HG03108 (cell line): ENCODE data around the gene OLFML2B.

ENCODE experiments used
- ATAC-seq: cut with Tn5 transposase; IDR thresholded peaks from one replicate; pipeline ENCODE4 v1.9.1; 2021; ENCODE audit warnings: moderate library complexity; ENCODE audit not compliant: unreplicated experiment

Gene OLFML2B

DNA sequence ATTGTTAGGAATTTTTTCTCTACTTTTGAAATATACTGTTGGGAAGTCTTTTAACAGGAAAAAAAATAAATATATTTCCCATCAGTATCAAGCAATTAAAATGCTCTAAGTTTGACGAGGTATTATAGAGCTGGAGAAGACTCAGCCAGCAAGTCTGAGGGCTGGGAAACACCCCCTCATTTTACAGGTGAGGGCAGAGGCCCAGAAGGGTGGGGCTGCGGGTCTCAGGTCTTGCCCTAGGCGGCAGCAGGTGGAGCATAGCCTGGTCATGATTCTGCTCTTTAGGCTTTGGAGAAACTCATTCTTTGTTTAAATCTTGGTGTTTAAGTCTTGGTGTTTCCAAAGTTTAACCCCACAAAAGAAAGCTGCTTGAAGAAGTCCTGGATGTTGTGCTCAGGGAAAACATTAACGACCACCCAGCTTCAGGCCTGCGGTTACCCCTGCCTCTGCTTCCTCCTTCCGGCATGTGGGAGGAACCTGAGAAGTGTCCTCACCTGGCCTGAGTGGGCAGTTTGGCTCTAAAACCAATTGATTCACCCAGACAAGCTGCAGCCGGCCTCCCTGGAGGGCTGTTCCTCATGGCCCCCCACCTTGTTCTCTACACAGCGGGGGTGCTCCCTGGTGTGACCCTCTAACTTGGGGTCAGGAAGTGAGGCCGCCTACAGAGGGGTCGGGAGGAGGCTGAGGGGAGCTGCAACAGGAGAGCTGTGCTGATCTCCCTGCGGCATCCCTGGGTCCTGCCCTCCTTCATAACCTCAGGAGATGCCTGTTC, 41.7 kb downstream of the OLFML2B start:
- ATAC-seq, result no peak

DNA sequence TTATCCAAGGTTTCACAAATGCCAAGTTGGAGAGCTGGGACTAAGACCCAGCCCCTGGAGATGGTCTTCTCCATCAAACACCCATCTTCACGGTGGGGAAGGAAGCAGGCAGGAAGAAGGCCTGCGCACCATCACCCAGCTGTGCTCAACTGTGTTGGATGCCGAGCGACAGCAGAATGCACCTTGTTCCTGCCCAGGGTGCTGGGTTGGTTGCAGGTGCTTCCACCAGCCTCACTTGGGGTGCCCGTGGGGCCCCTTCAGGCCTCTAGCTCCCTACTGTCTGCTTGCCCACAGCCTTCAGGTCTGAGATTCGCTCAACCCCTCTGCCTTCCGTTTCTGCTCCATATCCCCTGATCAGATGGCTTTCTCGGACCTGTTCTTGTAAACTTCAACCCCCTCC, 42.5 kb downstream of the OLFML2B start:
- no peak for ATAC-seq

DNA sequence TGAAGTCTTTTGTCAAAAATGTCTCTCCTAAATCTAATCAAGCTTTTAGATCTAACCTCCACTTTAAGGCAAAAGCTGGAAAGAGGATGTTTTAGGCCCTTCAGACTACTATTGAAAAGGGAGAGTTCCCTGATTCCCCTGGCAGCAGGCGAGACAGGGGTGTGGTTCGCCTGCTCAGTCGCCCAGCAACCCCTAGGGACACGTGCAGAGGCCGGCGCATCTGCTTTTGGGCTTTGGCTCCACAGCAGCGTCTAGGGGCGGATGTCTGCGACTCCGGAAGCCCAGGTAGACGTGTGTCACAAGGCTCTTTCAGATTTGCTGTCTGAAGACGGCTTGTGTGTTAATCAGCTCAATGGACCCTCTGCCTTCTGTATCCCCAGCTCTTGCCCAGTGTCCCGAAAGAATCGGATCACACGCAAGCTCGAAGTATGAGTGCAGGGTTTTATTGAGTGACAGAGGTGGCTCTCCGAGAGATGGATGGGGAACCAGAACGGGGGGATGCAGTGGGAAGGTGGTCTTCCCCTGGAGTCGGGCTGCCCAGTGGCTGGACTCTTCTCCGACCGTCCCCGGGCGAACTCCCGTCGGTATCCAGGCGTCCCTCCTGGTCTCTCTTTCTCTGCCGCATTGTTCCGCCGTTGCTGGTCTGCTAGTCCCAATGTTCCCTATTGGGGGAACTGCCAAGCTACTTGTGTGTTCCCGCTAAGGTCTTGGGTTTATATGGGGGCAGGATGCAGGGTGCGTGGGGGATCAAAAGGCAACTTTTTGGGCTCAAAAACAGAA, 45.5 kb downstream of the OLFML2B start:
- no peak for ATAC-seq

DNA sequence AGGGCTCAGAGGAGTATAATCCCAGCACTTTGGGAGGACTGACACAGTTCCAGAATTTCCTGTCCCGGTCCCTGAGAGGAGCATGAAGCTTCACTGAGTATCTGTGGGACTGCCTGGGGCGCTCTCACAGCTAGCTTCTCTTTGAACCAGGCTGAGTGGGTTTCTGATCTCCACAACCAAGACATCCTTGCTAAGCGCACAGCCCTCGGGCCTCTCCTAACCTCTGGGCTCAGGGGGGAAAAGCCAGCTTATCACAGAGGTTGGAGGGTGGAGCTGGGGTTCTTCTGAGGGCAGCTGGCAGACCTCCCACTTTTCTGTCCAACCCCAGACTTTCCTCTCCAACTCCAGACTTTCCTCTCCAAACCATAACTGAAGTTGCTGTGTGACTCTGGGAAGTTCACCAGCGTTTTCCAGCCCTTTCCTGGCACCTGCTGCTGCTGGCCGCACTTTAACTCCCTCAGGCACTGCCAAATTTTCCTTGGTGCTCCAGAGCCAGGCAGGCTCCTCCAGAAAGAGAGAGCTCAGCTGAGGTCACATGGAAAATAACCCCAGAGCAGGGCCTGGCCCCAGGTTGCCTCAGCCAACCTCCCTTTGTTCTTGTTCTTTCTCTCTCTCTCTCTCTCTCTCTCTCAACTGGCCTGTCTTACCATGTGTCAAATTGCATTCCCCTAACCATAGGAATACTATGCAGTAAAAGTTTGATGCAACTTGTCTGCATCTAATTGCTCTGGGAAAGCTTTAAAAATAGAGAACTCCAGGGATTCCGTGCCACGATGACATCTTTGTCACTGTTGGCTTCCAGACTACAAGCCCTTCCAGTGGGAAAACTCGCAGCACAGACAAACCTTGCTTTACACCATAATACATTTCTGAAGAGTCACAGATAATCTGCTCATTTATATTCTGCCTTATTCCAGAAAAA, 49.5 kb downstream of the OLFML2B start:
- no peak for ATAC-seq

DNA sequence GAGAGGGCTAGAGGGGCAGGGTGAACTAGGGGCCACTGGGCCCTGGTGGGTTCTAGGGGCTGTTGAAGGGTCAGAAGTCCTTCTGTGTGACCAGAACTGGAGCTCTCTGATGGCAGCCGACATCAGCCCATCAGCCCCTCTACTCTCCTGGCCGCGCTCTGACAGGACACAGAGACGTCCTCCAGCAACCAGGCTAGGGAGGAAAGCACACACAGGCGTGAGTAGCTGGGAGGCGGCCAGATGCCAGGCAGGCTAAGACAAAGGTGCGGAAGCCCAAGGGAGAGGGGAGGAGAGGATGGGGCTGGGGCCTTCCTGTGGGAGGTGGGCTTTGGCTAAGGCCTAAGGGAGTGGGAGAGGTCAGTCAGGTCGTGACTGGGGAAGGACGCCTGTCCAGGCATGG, 50.8 kb downstream of the OLFML2B start:
- no peak for ATAC-seq

DNA sequence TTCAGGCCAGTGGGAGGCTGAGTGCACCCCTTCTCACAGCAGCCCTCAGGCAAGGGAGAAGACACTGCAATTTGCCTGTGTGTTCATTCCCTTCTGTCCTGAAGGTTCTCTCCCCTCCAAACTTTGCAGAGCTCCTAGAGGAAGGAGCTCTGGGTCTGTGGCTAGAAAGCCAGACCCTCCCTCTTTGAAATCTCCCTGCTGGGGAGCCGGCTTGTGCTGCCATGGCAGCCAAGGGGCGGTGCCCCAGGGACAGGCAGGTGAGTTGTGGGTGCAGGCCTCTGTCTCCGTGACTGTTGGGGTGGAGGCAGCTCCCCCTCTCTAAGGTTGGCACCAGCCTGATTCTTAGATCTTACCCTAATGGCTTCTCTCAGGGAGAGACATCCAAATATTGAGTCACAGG, 53.0 kb downstream of the OLFML2B start:
- ATAC-seq, result no peak

DNA sequence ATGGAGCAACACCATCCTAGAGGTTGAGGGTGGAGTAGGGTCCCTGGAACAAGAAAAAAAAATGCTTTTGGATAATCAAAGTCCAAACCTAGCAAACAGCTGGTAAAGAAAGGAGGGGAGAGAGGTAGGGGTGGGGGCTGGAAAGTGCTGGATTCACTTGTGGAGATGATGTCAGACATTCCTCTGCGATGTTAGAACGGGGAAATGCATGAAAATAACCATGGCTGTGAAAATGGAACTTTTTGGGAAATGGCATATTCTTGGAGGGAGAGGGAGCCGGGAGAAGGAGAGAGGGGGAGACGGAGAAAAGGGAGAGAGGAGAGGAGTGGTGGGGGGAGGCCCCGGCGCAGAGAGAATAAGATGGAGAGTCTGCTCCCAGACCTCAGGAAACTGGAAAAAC, 53.6 kb downstream of the OLFML2B start:
- no peak for ATAC-seq

DNA sequence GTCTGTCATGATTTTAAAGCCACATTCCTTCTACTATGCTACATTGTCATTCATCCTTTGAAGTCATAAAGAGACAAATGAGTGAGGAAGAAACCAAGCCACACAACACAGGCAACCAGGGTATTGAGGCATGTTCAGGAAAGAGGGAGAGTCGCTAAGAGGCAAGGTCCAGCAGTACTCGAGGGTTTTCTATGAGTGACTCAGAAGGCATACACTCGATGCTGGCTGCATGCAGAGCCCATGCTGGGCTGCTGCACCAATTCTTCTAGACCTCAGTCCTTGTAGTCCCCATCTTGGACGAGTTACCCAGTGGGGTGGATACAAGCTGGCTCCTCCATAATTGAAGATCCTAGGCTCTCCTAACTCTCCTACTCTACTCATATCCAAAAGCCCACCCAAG, 57.6 kb downstream of the OLFML2B start:
- ATAC-seq, result no peak

DNA sequence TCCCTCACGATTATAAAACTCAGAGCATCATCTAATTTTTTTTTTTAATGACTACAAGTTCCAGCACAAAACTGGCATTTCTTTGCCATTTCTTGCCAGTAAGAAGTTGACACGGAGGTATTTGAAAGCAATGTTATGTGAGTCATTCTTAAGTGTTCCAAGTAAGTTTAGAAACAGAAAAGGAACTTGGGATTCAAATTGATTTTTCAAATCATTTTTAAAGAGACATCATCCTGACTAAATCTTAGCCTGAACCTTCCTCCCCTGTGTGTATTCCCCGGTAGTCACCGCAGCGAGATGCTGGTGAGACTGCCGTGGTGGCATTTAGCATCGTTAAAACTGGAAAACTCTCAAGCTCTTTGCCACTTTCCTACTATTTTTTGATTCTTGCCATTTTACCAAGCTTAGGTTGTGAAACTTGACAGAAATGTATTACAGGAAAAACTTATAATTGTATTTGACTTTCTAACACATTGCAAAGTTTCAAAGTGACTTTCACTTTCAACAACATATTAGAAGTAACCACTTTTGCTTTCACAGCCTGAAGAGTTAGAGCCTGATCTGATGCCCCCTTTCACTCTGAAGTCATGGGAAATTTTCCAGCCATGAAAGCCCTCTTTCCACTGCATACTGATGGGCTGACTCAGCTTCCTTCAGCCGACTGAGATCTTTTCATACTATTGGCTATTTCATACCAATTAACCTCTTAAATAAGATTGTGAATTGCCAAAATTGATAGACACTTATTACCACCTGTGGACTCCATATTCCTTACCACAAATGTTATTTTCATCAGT, 61.4 kb downstream of the OLFML2B start:
- peak; percentile 89 for ATAC-seq

DNA sequence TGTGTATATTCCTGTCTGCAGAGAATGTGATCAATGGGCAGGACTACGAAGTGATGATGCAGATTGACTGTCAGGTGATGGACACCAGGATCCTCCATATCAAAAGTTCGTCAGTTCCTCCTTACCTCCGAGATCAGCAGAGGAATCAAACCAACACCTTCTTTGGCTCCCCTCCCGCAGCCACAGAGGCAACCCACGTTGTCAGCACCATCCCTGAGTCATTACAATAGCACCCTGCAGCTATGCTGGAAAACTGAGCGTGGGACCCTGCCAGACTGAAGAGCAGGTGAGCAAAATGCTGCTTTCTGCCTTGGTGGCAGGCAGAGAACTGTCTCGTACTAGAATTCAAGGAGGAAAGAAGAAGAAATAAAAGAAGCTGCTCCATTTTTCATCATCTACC, 65.2 kb downstream of the OLFML2B start:
- ATAC-seq, result no peak

DNA sequence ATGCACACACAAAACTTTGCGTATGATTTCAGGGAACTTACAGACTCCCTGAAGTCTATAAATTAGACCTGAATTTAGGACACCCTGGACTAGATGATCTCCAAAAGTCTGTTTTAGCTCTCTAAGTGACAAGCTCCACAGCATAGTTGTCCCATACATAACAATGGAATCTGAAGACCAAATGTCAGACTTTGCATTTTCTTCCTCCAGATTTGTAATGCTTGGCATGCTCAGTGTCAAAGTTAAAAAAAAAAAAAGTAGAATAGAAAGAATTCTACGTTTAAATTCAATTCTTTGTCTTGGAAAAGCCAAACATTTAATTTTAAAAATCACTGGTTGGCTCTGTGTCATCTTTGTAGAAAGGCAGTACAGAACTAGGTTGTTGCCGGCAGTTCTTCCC, 66.7 kb downstream of the OLFML2B start:
- ATAC-seq, result no peak

DNA sequence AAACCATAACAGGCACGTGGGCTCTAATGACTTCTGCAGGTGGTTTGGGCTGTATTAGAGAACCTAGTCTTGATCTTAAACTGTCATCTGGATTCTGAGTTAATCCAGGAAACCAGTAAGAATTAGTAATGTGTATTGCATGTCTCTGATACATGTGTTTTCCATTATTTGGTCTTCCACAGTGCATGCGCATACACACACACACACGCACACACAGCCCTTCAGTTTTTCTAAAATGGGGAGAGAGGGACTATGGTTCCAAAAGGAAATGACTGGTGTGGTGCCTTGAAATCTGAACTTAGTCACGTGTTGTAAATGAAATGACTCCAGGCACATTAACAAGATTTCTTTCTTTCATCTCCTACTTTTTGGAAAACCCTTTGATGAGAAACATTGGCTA, 67.6 kb downstream of the OLFML2B start:
- ATAC-seq, result no peak

DNA sequence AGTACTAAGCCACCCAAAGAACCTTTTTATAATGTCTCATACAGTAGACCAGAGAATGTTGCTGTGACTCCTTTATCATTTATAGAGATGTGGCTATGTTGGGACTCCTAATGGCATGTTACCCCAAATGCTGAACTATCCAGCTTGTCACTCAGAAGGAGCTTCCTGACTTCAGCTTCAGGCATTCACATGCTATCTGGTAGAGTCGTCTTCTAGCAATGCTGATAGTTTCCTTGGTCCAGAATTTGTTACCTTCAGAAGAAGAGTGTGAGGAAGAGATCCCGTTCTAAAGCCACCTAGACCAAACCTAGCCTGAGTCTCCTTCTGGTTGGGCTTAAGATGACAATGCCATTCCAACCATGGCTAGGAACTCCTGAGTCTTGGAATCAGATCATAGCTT, 68.1 kb downstream of the OLFML2B start:
- ATAC-seq, result no peak

DNA sequence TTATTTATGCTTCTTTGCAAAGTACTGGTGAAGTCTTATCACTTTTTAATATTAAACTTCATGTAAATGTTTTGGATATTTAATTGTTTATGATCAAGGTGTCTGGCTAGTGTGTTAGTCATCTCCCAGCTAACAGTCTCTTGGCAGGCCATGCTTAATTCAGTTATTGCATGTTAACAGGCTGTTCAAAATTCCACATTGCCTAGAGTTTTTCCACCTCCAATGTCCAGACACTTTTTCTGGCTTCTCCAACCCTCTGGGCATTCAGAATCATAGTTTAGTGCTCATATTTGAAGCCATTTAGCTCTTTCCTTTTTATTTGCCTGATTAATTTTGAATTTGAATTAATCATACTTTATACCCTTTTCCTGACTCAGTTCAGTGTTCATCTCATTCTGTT, 69.2 kb downstream of the OLFML2B start:
- ATAC-seq, result no peak

DNA sequence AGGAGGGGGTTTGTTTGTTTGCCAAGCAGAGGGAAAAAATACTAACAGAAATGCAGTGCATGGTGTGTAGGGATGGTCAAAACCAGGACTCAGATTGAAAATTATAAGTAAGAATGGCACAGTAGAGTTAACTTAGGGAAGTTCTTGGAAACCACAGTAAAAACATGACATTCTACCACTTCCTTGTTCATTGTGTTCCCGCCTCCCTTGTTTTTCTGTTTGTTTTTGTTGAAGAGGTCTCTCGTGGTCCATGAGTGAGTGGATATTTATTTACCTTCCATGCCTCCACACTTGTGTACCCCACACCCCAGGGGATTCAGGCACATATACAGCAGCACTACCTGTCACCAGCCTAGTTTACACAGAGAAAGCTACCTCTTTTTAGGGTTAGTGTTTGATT, 69.6 kb downstream of the OLFML2B start:
- no peak for ATAC-seq

DNA sequence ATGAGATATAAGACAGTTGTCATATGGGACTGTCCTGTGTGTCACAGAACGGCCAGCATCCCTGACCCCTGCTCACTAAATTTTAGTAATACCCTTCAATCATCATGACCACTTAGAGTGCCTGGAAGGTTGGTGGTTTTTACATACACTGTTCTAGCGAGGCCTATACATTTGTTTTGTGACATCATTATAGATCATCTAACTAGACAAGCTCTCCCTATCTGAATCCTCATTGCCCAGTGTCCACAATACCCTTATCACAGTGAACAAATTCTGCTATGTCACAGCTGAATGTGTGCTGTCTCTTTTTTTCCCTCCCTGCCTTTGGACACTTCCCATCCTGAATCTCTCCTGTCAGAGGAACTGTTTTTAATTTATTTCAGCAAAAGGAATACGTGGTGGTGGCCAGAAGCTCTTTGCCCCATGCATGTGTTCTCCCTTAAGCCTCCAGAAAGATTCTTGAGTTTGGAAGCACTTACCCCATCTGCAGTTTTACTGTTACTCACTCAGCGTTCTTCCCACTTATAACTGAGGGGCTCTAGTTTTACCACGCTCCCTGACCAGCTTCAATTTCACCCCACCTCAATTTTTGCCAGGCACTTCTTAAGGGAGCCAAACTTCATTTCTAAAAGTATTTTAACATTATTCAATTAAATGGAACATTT, 70.3 kb downstream of the OLFML2B start:
- ATAC-seq, result no peak

DNA sequence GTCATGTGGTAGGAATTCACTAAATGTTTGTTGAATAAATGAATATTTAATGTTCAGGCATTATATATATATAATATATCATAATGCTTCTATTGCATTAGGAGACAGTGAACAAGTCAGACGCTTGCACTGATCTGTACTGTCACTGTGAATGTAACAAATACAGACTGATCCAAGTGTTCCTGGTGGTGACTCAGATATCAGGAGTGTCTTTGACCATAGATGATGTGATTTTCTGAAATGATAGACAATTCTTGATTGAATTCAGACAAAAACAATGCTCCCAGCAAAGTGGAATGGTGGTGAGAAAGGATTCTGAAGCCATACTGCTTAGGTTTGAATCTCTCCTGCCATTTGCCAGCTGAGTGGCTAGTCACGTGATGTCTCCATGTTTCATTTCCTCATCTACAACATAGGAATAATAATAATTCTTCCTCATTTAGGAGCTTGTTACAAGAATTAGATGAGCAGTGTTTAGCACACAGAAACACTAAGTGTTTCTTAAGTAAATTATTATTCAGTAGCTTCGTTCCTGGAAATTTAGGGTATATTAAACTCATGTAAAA, 71.0 kb downstream of the OLFML2B start:
- ATAC-seq, result no peak

DNA sequence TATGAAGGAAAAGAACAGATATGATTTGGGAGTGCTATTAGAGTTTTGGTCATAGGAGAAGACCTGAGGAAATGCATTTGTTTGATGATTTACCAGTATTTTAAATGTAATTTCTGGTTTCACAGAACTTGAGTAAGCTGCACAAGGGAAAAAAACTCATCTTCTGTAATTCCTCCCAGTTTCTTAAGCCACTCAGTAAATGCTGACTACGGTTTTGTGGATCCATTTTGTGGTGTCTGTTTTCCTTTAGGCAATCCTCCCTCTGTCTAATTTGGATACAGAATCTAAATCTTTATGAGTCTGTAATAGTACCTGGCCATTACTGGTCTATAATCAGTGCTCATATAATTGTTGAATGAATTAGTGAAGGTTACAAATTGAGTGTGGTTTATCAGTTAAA, 72.0 kb downstream of the OLFML2B start:
- no peak for ATAC-seq

DNA sequence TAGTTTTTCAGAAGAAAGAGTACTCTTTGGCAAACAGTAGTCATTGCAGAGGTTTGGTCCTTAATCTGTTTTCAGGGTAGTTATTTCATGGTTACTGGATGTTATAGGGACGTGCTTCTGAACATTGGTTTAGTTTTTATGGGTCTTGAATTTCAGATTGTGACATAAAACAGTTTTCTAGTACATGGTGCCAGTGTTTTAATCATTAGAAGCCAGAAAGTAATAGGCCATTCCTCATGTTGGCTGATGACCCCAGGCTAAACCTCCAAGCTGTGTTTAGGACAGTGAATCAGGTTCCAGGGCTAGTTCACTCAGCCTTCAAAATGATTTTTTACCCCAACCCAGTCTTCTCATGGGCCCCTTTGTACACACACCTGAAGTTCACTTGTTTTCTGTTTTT, 73.3 kb downstream of the OLFML2B start:
- ATAC-seq, result no peak

DNA sequence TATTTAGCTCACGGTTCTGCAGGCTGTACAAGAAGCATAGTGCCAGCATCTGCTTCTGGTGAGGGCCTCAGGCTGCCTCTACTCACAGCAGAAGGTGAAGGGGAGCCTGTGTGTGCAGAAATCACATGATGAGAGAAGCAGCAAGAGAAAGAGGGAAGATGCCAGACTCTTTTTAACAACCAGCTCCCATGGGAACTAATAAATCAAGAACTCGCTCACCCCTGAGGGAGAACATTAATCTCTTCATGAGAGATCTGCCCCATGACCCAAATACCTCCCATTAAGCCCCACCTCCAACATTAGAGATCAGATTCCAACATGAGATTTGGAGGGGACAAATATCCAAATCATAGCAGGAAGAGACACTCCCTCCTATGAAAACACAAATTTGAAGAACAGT, 74.1 kb downstream of the OLFML2B start:
- ATAC-seq, result no peak
